ENCODE data around the gene ATP13A3.

The ATP13A3 gene

GRCh38 chr3:194367992-194368841 is 118.6 kb downstream of the ATP13A3 start:
- no peak for DNase-seq

GRCh38 chr3:194365978-194366490 is 120.8 kb downstream of the ATP13A3 start:
- no peak for DNase-seq

- DNase-seq: peak in 1 of 2 experiments; percentile 61
Observed at GRCh38 chr3:194365526-194365925, 121.3 kb downstream of the ATP13A3 start.

- DNase-seq: peak; percentile 50 to 85
Observed at GRCh38 chr3:194364652-194365434, 122.0 kb downstream of the ATP13A3 start.

- no peak for DNase-seq
Observed at GRCh38 chr3:194364314-194364651, 122.5 kb downstream of the ATP13A3 start.

GRCh38 chr3:194360568-194360967 is 126.2 kb downstream of the ATP13A3 start:
- no peak for DNase-seq

GRCh38 chr3:194357681-194358080 is 129.1 kb downstream of the ATP13A3 start:
- no peak for DNase-seq

- no peak for DNase-seq
Observed at GRCh38 chr3:194355379-194355778, 131.4 kb downstream of the ATP13A3 start.

- DNase-seq: no peak
Observed at GRCh38 chr3:194354315-194354714, 132.5 kb downstream of the ATP13A3 start.
